Heart left ventricle (tissue), 16 donors: ENCODE measurements around the gene HS3ST5. TPM values are rescaled to one million over a fixed set of nuclear protein-coding genes. Genes with fewer than 3 reads are reported as not detected.

Experiments used
- ATAC-seq, 4 donors: fragments of 200-7000 bp; cut with Tn5 transposase; one replicate each; pipeline ENCODE4 v1.9.1; 2020 to 2022; ENCODE audit warnings: moderate library complexity in 4 of 4, mild to moderate bottlenecking in 3 of 4, moderate number of reproducible peaks in 1 of 4
- DNase-seq, 5 donors: peaks; one replicate each; pipeline ENCODE4 v3.0.0-alpha.2; 2020
- H3K27ac ChIP-seq, 12 donors: fragments of 200-600 bp; sonication (generic) in 4 of 12; one replicate each; pipeline versions ENCODE4 v1.5.0 to v1.8.0; 2016 to 2022; ENCODE audit warnings: mild to moderate bottlenecking in 2 of 12
- H3K27me3 ChIP-seq, 9 donors: fragments of 200-600 bp; sonication (generic) in 2 of 9; one replicate each; pipeline versions ENCODE4 v1.5.1 to v1.8.0; 2016 to 2022; ENCODE audit warnings: mild to moderate bottlenecking in 3 of 9
- H3K36me3 ChIP-seq, 9 donors: fragments of 200-600 bp; sonication (generic) in 2 of 9; one replicate each; pipeline versions ENCODE4 v1.5.0 to v1.8.0; 2018 to 2022; ENCODE audit warnings: mild to moderate bottlenecking in 2 of 9
- H3K4me1 ChIP-seq, 12 donors: fragments of 200-600 bp; sonication (generic) in 4 of 12; one replicate each; pipeline versions ENCODE4 v1.5.0 to v1.8.0; 2016 to 2022; ENCODE audit warnings: mild to moderate bottlenecking in 3 of 12
- H3K4me3 ChIP-seq, 12 donors: fragments of 200-600 bp; sonication (generic) in 4 of 12; one replicate each; pipeline versions ENCODE4 v1.5.0 to v1.8.0; 2017 to 2022; ENCODE audit warnings: mild to moderate bottlenecking in 9 of 12, moderate library complexity in 4 of 12
- H3K9me3 ChIP-seq, 12 donors: fragments of 200-600 bp; sonication (generic) in 4 of 12; one replicate each; pipeline versions ENCODE4 v1.5.0 to v1.8.0; 2016 to 2022; ENCODE audit warnings: mild to moderate bottlenecking in 1 of 12
- CTCF ChIP-seq, 12 donors: fragments of 200-600 bp; sonication (generic) in 4 of 12; IDR thresholded peaks; one replicate each; pipeline versions ENCODE4 v1.5.0 to v1.8.0; 2018 to 2022; ENCODE audit warnings: antibody characterized with exemption in 12 of 12, mild to moderate bottlenecking in 5 of 12
- POLR2A ChIP-seq, 2 donors: fragments of 450-650 bp; IDR thresholded peaks; one replicate each; pipeline ENCODE4 v1.6.1; 2017; ENCODE audit warnings: antibody characterized with exemption in 2 of 2, mild to moderate bottlenecking in 2 of 2, moderate library complexity in 2 of 2
- WGBS, 4 donors: extraction: QIAGEN DNeasy Blood & Tissue Kit in 2 of 4; methylation state at CpG; one replicate each; pipeline versions ENCODE4 v1.1.5 to v1.1.7; 2013 to 2018; 5-methylcytosine and 5-hydroxymethylcytosine counted together
- intact Hi-C, 10 donors: fragments of 100-400 bp; cut with DNase I; formaldehyde crosslinking; loops; one replicate each; pipeline versions ENCODE4 v1.11.1 to v1.14.2; 2022
- polyA plus RNA-seq, 2 donors: library from polyadenylated mRNA; stranded (reverse); fragments of 200-250 nt; gene quantifications; one replicate each; pipeline ENCODE4 v1.2.3, GENCODE V29; 2013
- total RNA-seq, 9 donors: library from RNA; depleted of rRNA in 2 of 9; stranded (reverse); fragments of >200 nt in 2 of 9; fragmentation: NEBNext Ultra II Directional in 3 of 9; extraction: Animal tissue kit (Norgen Biotek cat#: 25700) in 3 of 9; gene quantifications; one replicate each; pipeline versions ENCODE4 v1.1.0 to v1.2.4, GENCODE V29; 2016 to 2023
- donor health status: ischemic (EF 13 %, LVEDD 7.1; RV severe dilation, severe dysfunction).
- donor health status: healthy with polysubstance abuse.
- donor health status: DM: no; HTN: yes; CAD: no.
- donor health status: DM: no; HTN: no; CAD: no.
- donor health status: ischemic (EF 25% LVEDD 6.9; RV normal size, moderate dysfunction).
- donor health status: ischemic (EF 25% LVEDD 5.7; RV mildly dilated, moderate dysfunction).
- donor health status: healthy.
- donor health status: DM: yes; HTN: yes; CAD: no.
- donor health status: ischemic (EF 35%, LVEDD 5.7; RV mildly dilated, moderate dysfunction).
- donor health status: nonischemic (EF 11% LVEDD 7.7; RV severe dilation, severe dysfunction).
- donor health status: DM: yes; HTN: yes; CAD: no.
- donor health status: PGD.
- donor health status: ischemic (EF 29% LVEDD 5.4; RV normal size, mild dysfunction).
- donor health status: nonischemic (EF 23%, LVEDD 6.1; RV moderate dilation, normal function).

Gene HS3ST5
- total and polyA plus RNA-seq, 11 donors, result not detected

- Histone ChIP-seq H3K4me1 (no peaks in the 10 kb centered on the region), H3K27ac (no peak overlapping the region), H3K4me3 (no peak overlapping the region), H3K36me3 (no peaks in the 10 kb centered on the region), H3K9me3 (no peaks in the 10 kb centered on the region), H3K27me3 (peaks cover 0 to 6% (median 0%) of the 10 kb centered on the region in 9 donors)
- WGBS, 4 donors, result 88 to 96% (median 95%) methylated on average over 7 of the region's 7 CpGs
- intact Hi-C loops, result no loop called here
- DNase-seq (no peak), ATAC-seq (no peak)
- TF ChIP-seq CTCF (IDR thresholded peaks at IDR 0.05) (no peak), POLR2A (IDR thresholded peaks at IDR 0.05) (no peak)
Observed at GRCh38 chr6:114280239-114280982, 62.4 kb downstream of the HS3ST5 start.

- WGBS, 4 donors, result 65 to 78% (median 70%) methylated on average over 2 of the region's 2 CpGs
- Histone ChIP-seq H3K4me3 (no peak overlapping the region), H3K9me3 (no peaks in the 10 kb centered on the region), H3K27me3 (peaks cover 0 to 1% (median 0%) of the 10 kb centered on the region in 9 donors), H3K36me3 (no peaks in the 10 kb centered on the region), H3K27ac (no peak overlapping the region), H3K4me1 (no peaks in the 10 kb centered on the region)
- no peak for TF ChIP-seq CTCF (IDR thresholded peaks at IDR 0.05)
- TF ChIP-seq POLR2A (IDR thresholded peaks at IDR 0.05), result no peak
- intact Hi-C loops, result no loop called here
- DNase-seq, result no peak
- no peak for ATAC-seq
Observed at GRCh38 chr6:114277220-114277619, 65.6 kb downstream of the HS3ST5 start.

- DNase-seq (no peak), ATAC-seq (no peak)
- H3K4me1 ChIP-seq, result no peaks in the 10 kb centered on the region
- H3K4me3 ChIP-seq, result no peak overlapping the region
- 52 to 60% (median 57%) methylated on average over 2 of the region's 2 CpGs for WGBS, 4 donors
- no peaks in the 10 kb centered on the region for H3K36me3 ChIP-seq
- intact Hi-C loops, result no loop called here
- no peak overlapping the region for H3K27ac ChIP-seq
- no peak for TF ChIP-seq POLR2A (IDR thresholded peaks at IDR 0.05)
- TF ChIP-seq CTCF (IDR thresholded peaks at IDR 0.05), result no peak
- H3K9me3 ChIP-seq, result no peaks in the 10 kb centered on the region
- no peaks in the 10 kb centered on the region for H3K27me3 ChIP-seq
Observed at GRCh38 chr6:114276783-114277182, 66.0 kb downstream of the HS3ST5 start.

GRCh38 chr6:114274836-114275235 is 68.0 kb downstream of the HS3ST5 start:
- no peak for DNase-seq

More at GRCh38 chr6:114274836-114275235, 68.0 kb downstream of the HS3ST5 start:
- TF ChIP-seq CTCF (IDR thresholded peaks at IDR 0.05) (no peak), POLR2A (IDR thresholded peaks at IDR 0.05) (no peak)
- Histone ChIP-seq H3K4me3 (no peak overlapping the region), H3K27me3 (no peaks in the 10 kb centered on the region), H3K9me3 (no peaks in the 10 kb centered on the region), H3K36me3 (no peaks in the 10 kb centered on the region), H3K4me1 (no peaks in the 10 kb centered on the region), H3K27ac (no peak overlapping the region)
- 70 to 82% (median 80%) methylated on average over 2 of the region's 2 CpGs for WGBS, 4 donors
- intact Hi-C loops, result loop anchor here in 1 of 10 donors (1.0 kb wide), 1 partner anchor 12 kb away; no protein-coding TSS in a partner anchor
- no peak for ATAC-seq
